Cerebellar nuclear complex (tissue), 1 donor: Measurements from ENCODE around the gene ADGRG4.
"Not testable (repeated sequence)": the region's sequence is repeated elsewhere in the genome, so short reads cannot be mapped to it uniquely, and the experiment has no call there.

Experiments used
- DNase-seq, 2 experiments: peaks; one replicate each; lab custom pipeline; 2025; lab: John Stamatoyannopoulos, UW

The ADGRG4 gene

GRCh38 chrX:136300721-136301120, at the start of gene ADGRG4:
ADGRG4 (plus strand) TSS chrX:136300963; CDS start chrX:136308778, 7,815 bp downstream.
- not testable (repeated sequence) for DNase-seq

GRCh38 chrX:136251041-136251991, 49.4 kb upstream of the ADGRG4 start, which contains the start of gene MAP7D3:
MAP7D3 (minus strand) TSS chrX:136251400; CDS start chrX:136251358, 42 bp downstream.
- no peak for DNase-seq

GRCh38 chrX:136255541-136255940, 45.2 kb upstream of the ADGRG4 start:
- no peak for DNase-seq

- DNase-seq, result no peak
Measured at GRCh38 chrX:136256026-136256425, 44.7 kb upstream of the ADGRG4 start.

- DNase-seq, result no peak
Measured at GRCh38 chrX:136258951-136259350, 41.8 kb upstream of the ADGRG4 start.

GRCh38 chrX:136259543-136259942, 41.2 kb upstream of the ADGRG4 start:
- DNase-seq, result no peak

- no peak for DNase-seq
Measured at GRCh38 chrX:136260776-136261175, 40.0 kb upstream of the ADGRG4 start.

- DNase-seq, result no peak
Measured at GRCh38 chrX:136261321-136261720, 39.4 kb upstream of the ADGRG4 start.

- DNase-seq, result no peak
Measured at GRCh38 chrX:136262243-136262642, 38.5 kb upstream of the ADGRG4 start.

GRCh38 chrX:136262812-136263315, 37.9 kb upstream of the ADGRG4 start:
- DNase-seq, result no peak

GRCh38 chrX:136266828-136267227, 33.9 kb upstream of the ADGRG4 start:
- no peak for DNase-seq

- peak in 1 of 2 experiments; percentile 14 for DNase-seq
Measured at GRCh38 chrX:136268051-136269048, 32.4 kb upstream of the ADGRG4 start.

GRCh38 chrX:136269921-136270320, 30.8 kb upstream of the ADGRG4 start:
- DNase-seq, result no peak

- DNase-seq, result no peak
Measured at GRCh38 chrX:136271300-136271699, 29.5 kb upstream of the ADGRG4 start.

- DNase-seq, result no peak
Measured at GRCh38 chrX:136272325-136272724, 28.4 kb upstream of the ADGRG4 start.

- DNase-seq, result no peak
Measured at GRCh38 chrX:136273986-136274385, 26.8 kb upstream of the ADGRG4 start.

GRCh38 chrX:136275553-136275952, 25.2 kb upstream of the ADGRG4 start:
- no peak for DNase-seq

- not testable (repeated sequence) for DNase-seq
Measured at GRCh38 chrX:136286375-136286774, 14.4 kb upstream of the ADGRG4 start.

GRCh38 chrX:136291824-136292223, 8.9 kb upstream of the ADGRG4 start:
- no peak for DNase-seq

- no peak for DNase-seq
Measured at GRCh38 chrX:136292656-136293055, 8.1 kb upstream of the ADGRG4 start.

GRCh38 chrX:136295380-136295779, 5.4 kb upstream of the ADGRG4 start:
- DNase-seq, result no peak

GRCh38 chrX:136303041-136303440, 2.3 kb downstream of the ADGRG4 start:
- no peak for DNase-seq
